H1 (cell line): ENCODE data around the gene SHROOM3.

Experiments
- CTCF ChIP-seq, 3 experiments: IDR thresholded peaks; 1 replicate in 2 of 3; 2 replicates in 1 of 3; pipeline versions ENCODE4 v1.5.1 to v1.6.1; 2011; ENCODE audit warnings: low read length in 3 of 3, mild to moderate bottlenecking in 3 of 3, inconsistent platforms in 2 of 3, low read depth in 1 of 3, moderate library complexity in 1 of 3; ENCODE audit not compliant: insufficient read depth in 1 of 3; ENCODE audit errors: control extremely low read depth in 1 of 3
- EP300 ChIP-seq, 2 experiments: IDR thresholded peaks; 1 replicate in 1 of 2; 2 replicates in 1 of 2; pipeline ENCODE4 v1.6.1; 2011 to 2012; ENCODE audit warnings: low read depth in 2 of 2, low read length in 2 of 2, mild to moderate bottlenecking in 2 of 2, borderline replicate concordance in 1 of 2, inconsistent platforms in 1 of 2, moderate library complexity in 1 of 2
- EZH2 ChIP-seq: fragments of 200-600 bp; sonication (generic); IDR thresholded peaks from 2 replicates; pipeline ENCODE4 v1.7.1; 2012; ENCODE audit warnings: low read depth, mild to moderate bottlenecking, moderate library complexity, low read length, inconsistent platforms; ENCODE audit not compliant: severe bottlenecking
- JUND ChIP-seq: IDR thresholded peaks from 2 replicates; pipeline ENCODE4 v1.6.1; 2011; ENCODE audit warnings: mild to moderate bottlenecking, improper control_type of control experiment, low read length
- KDM1A ChIP-seq: fragments of 200-600, 300-600 bp; sonication (generic); IDR thresholded peaks from 2 replicates; pipeline ENCODE4 v1.7.1; 2016; ENCODE audit warnings: mild to moderate bottlenecking, low read length, borderline replicate concordance
- PHF8 ChIP-seq: fragments of 200-600 bp; sonication (generic); conservative IDR thresholded peaks from 2 replicates; pipeline ENCODE4 v1.7.1; 2012; ENCODE audit warnings: low read depth, mild to moderate bottlenecking, inconsistent platforms, low read length, moderate library complexity
- POLR2A ChIP-seq, 2 experiments: IDR thresholded peaks; 1 replicate in 1 of 2; 2 replicates in 1 of 2; pipeline ENCODE4 v1.6.1; 2011; ENCODE audit warnings: low read depth in 2 of 2, low read length in 2 of 2, mild to moderate bottlenecking in 2 of 2; ENCODE audit errors: control extremely low read depth in 1 of 2
- POLR2AphosphoS5 ChIP-seq: IDR thresholded peaks from 2 replicates; pipeline ENCODE4 v1.6.1; 2011; ENCODE audit warnings: low read depth, low read length
- RNF2 ChIP-seq: fragments of 200-900, 300-1000 bp; sonication (generic); IDR thresholded peaks from 2 replicates; pipeline ENCODE4 v1.7.1; 2016; ENCODE audit warnings: borderline replicate concordance, low read depth, mild to moderate bottlenecking, antibody characterized with exemption, low read length; ENCODE audit not compliant: poor library complexity, severe bottlenecking; ENCODE audit errors: missing control alignments
- SIN3A ChIP-seq, 2 experiments: IDR thresholded peaks in 1 of 2; conservative IDR thresholded peaks in 1 of 2; 2 replicates each; pipeline ENCODE4 v1.6.1; 2011 to 2012; ENCODE audit warnings: low read length in 2 of 2, improper control_type of control experiment in 1 of 2, low read depth in 1 of 2, mild to moderate bottlenecking in 1 of 2
- SP2 ChIP-seq: IDR thresholded peaks from 2 replicates; pipeline ENCODE4 v1.6.1; 2012; ENCODE audit warnings: mild to moderate bottlenecking, low read length, inconsistent platforms
- TAF1 ChIP-seq: IDR thresholded peaks from 2 replicates; pipeline ENCODE4 v1.6.1; 2011; ENCODE audit warnings: mild to moderate bottlenecking, low read depth, low read length
- ZNF274 ChIP-seq: IDR thresholded peaks from 2 replicates; pipeline ENCODE4 v1.7.0; 2012; ENCODE audit warnings: low read length, borderline replicate concordance; ENCODE audit errors: extremely low read depth

GRCh38 chr4:76782837-76783236, 347.8 kb downstream of the SHROOM3 start:
- TF ChIP-seq TAF1, result no peak
- TF ChIP-seq CTCF (IDR thresholded peaks at IDR 0.05; ENCODE audit: control extremely low read depth in 1 of 3, insufficient read depth in 1 of 3, low read depth in 1 of 3, low read length in 3 of 3), result no peak
- no peak for TF ChIP-seq SIN3A (conservative IDR thresholded peaks at IDR 0.05 in 1 of 2, IDR thresholded peaks at IDR 0.05 in 1 of 2; ENCODE audit: low read depth in 1 of 2, low read length in 2 of 2)
- TF ChIP-seq EZH2, result no peak
- no peak for TF ChIP-seq POLR2AphosphoS5
- TF ChIP-seq RNF2, result no peak
- no peak for TF ChIP-seq ZNF274
- no peak for TF ChIP-seq JUND
- no peak for TF ChIP-seq KDM1A
- TF ChIP-seq EP300 (IDR thresholded peaks at IDR 0.05; ENCODE audit: borderline replicate concordance in 1 of 2, low read depth in 2 of 2, low read length in 2 of 2), result no peak
- no peak for TF ChIP-seq POLR2A (IDR thresholded peaks at IDR 0.05; ENCODE audit: control extremely low read depth in 1 of 2, low read depth in 2 of 2, low read length in 2 of 2)
- TF ChIP-seq SP2, result no peak
- no peak for TF ChIP-seq PHF8
